GM19193 (cell line): ENCODE measurements around the gene NOTCH4.

ENCODE experiments used
- POLR2A ChIP-seq: IDR thresholded peaks from 4 replicates; pipeline ENCODE4 v1.6.1; 2011; ENCODE audit not compliant: insufficient read depth, insufficient read length; ENCODE audit errors: extremely low read depth

NOTCH4 gene

GRCh38 chr6:32177183-32177787 is 46.6 kb downstream of the NOTCH4 start:
- peak; percentile 47 for TF ChIP-seq POLR2A

- TF ChIP-seq POLR2A = no peak
Measured at GRCh38 chr6:32176476-32177182, 47.2 kb downstream of the NOTCH4 start.

GRCh38 chr6:32175711-32176475 is 48.0 kb downstream of the NOTCH4 start, which contains the start of gene AGPAT1:
Gene AGPAT1 (minus strand): TSS chr6:32176084. CDS start chr6:32171496, 4,588 bp downstream.
- peak; percentile 71 for TF ChIP-seq POLR2A

- TF ChIP-seq POLR2A = no peak
Measured at GRCh38 chr6:32175322-32175710, 48.6 kb downstream of the NOTCH4 start.

GRCh38 chr6:32174416-32174815 is 49.5 kb downstream of the NOTCH4 start:
- TF ChIP-seq POLR2A = no peak

- TF ChIP-seq POLR2A = no peak
Measured at GRCh38 chr6:32173051-32173727, 50.7 kb downstream of the NOTCH4 start.

GRCh38 chr6:32171234-32171633 is 52.6 kb downstream of the NOTCH4 start:
- no peak for TF ChIP-seq POLR2A

- no peak for TF ChIP-seq POLR2A
Measured at GRCh38 chr6:32170294-32170693, 53.6 kb downstream of the NOTCH4 start.

- no peak for TF ChIP-seq POLR2A
Measured at GRCh38 chr6:32168807-32169591, 54.9 kb downstream of the NOTCH4 start.

- no peak for TF ChIP-seq POLR2A
Measured at GRCh38 chr6:32168350-32168749, 55.5 kb downstream of the NOTCH4 start.

- no peak for TF ChIP-seq POLR2A
Measured at GRCh38 chr6:32167761-32168262, 56.1 kb downstream of the NOTCH4 start.

GRCh38 chr6:32167154-32167760 is 56.6 kb downstream of the NOTCH4 start:
- TF ChIP-seq POLR2A = no peak

GRCh38 chr6:32166411-32167061 is 57.3 kb downstream of the NOTCH4 start:
- no peak for TF ChIP-seq POLR2A
